Stimulated activated memory B cell treated with anti-CD40 and anti-IgM and Interleukin-4, amounts not matched to agents 10 μg/mL and 1 μg/mL and 100 μg/mL, for 72 hours (primary cell): ENCODE results near the gene REEP5.
A peak's percentile ranks its signal among the peaks of the same experiment; 100 is the strongest.
"Not testable (repeated sequence)": the region's sequence is repeated elsewhere in the genome, so short reads cannot be mapped to it uniquely, and the experiment has no call there.

Experiments
- ATAC-seq: fragments of 150-1000 bp; cut with Tn5 transposase; 2 replicates; pipeline ENCODE4 v1.10.0; 2021
- H3K27ac Mint-ChIP-seq: one replicate; pipeline ENCODE4 v1.8.0; 2022; ENCODE audit warnings: mild to moderate bottlenecking, mixed read lengths
- H3K27me3 Mint-ChIP-seq: one replicate; pipeline ENCODE4 v1.8.0; 2022; ENCODE audit warnings: mixed read lengths
- H3K36me3 Mint-ChIP-seq: one replicate; pipeline ENCODE4 v1.8.0; 2022; ENCODE audit warnings: mixed read lengths
- H3K4me1 Mint-ChIP-seq: one replicate; pipeline ENCODE4 v1.8.0; 2022; ENCODE audit warnings: mixed read lengths
- H3K4me3 Mint-ChIP-seq: one replicate; pipeline ENCODE4 v1.8.0; 2022; ENCODE audit warnings: mild to moderate bottlenecking, moderate library complexity, mixed read lengths
- H3K9me3 Mint-ChIP-seq: one replicate; pipeline ENCODE4 v1.8.0; 2022; ENCODE audit warnings: mixed read lengths

The REEP5 gene

GRCh38 chr5:112880219-112880964, 41.6 kb downstream of the REEP5 start:
- no peak for ATAC-seq
- Mint-ChIP-seq H3K4me1 (peaks cover 20% of the 10 kb centered on the region), H3K36me3 (peaks cover 15% of the 10 kb centered on the region), H3K27ac (no peak overlapping the region), H3K9me3 (no peaks in the 10 kb centered on the region), H3K27me3 (no peaks in the 10 kb centered on the region), H3K4me3 (no peak overlapping the region)

- H3K9me3 Mint-ChIP-seq: no peaks in the 10 kb centered on the region
- peak; percentile 84 for ATAC-seq
- H3K36me3 Mint-ChIP-seq: peaks cover 15% of the 10 kb centered on the region
- peak overlapping the region; percentile 78 for H3K27ac Mint-ChIP-seq
- no peaks in the 10 kb centered on the region for H3K27me3 Mint-ChIP-seq
- H3K4me1 Mint-ChIP-seq: peaks cover 20% of the 10 kb centered on the region
- peak overlapping the region; percentile 5 for H3K4me3 Mint-ChIP-seq
Measured at GRCh38 chr5:112878760-112879159, 43.3 kb downstream of the REEP5 start.

GRCh38 chr5:112878101-112878500, 43.9 kb downstream of the REEP5 start:
- Mint-ChIP-seq H3K9me3 (no peaks in the 10 kb centered on the region), H3K27me3 (no peaks in the 10 kb centered on the region), H3K27ac (peak overlapping the region; percentile 78), H3K36me3 (peaks cover 15% of the 10 kb centered on the region), H3K4me3 (no peak overlapping the region), H3K4me1 (peaks cover 20% of the 10 kb centered on the region)
- no peak for ATAC-seq

- Mint-ChIP-seq H3K27ac (no peak overlapping the region), H3K9me3 (no peaks in the 10 kb centered on the region), H3K4me1 (peaks cover 20% of the 10 kb centered on the region), H3K4me3 (no peak overlapping the region), H3K27me3 (no peaks in the 10 kb centered on the region), H3K36me3 (peaks cover 22% of the 10 kb centered on the region)
- no peak for ATAC-seq
Measured at GRCh38 chr5:112876362-112876761, 45.7 kb downstream of the REEP5 start.

GRCh38 chr5:112870966-112871365, 51.1 kb downstream of the REEP5 start:
- no peaks in the 10 kb centered on the region for H3K27me3 Mint-ChIP-seq
- H3K36me3 Mint-ChIP-seq: peaks cover 52% of the 10 kb centered on the region

GRCh38 chr5:112869948-112870347, 52.1 kb downstream of the REEP5 start:
- no peaks in the 10 kb centered on the region for H3K27me3 Mint-ChIP-seq
- peaks cover 52% of the 10 kb centered on the region for H3K36me3 Mint-ChIP-seq
- ATAC-seq: no peak
- H3K9me3 Mint-ChIP-seq: no peaks in the 10 kb centered on the region
- no peak overlapping the region for H3K4me3 Mint-ChIP-seq
- peak overlapping the region; percentile 48 for H3K27ac Mint-ChIP-seq
- H3K4me1 Mint-ChIP-seq: peaks cover 10% of the 10 kb centered on the region

More at GRCh38 chr5:112870966-112871365, 51.1 kb downstream of the REEP5 start:
- no peak overlapping the region for H3K27ac Mint-ChIP-seq
- ATAC-seq: no peak
- H3K4me1 Mint-ChIP-seq: peaks cover 10% of the 10 kb centered on the region
- H3K9me3 Mint-ChIP-seq: no peaks in the 10 kb centered on the region
- no peak overlapping the region for H3K4me3 Mint-ChIP-seq

- no peak for ATAC-seq
- Mint-ChIP-seq H3K27ac (peak overlapping the region; percentile 53), H3K4me3 (no peak overlapping the region), H3K4me1 (peaks cover 24% of the 10 kb centered on the region), H3K36me3 (peaks cover 52% of the 10 kb centered on the region), H3K27me3 (no peaks in the 10 kb centered on the region), H3K9me3 (no peaks in the 10 kb centered on the region)
Measured at GRCh38 chr5:112867411-112867810, 54.6 kb downstream of the REEP5 start.

GRCh38 chr5:112866739-112867138, 55.3 kb downstream of the REEP5 start:
- Mint-ChIP-seq H3K4me3 (no peak overlapping the region), H3K4me1 (peaks cover 27% of the 10 kb centered on the region), H3K9me3 (no peaks in the 10 kb centered on the region), H3K27ac (peak overlapping the region; percentile 53), H3K27me3 (no peaks in the 10 kb centered on the region), H3K36me3 (peaks cover 50% of the 10 kb centered on the region)
- no peak for ATAC-seq

- H3K27ac Mint-ChIP-seq: no peak overlapping the region
- H3K27me3 Mint-ChIP-seq: no peaks in the 10 kb centered on the region
- H3K4me1 Mint-ChIP-seq: peaks cover 36% of the 10 kb centered on the region
- peaks cover 40% of the 10 kb centered on the region for H3K36me3 Mint-ChIP-seq
- H3K4me3 Mint-ChIP-seq: no peak overlapping the region
- H3K9me3 Mint-ChIP-seq: no peaks in the 10 kb centered on the region
- no peak for ATAC-seq
Measured at GRCh38 chr5:112865128-112865527, 56.9 kb downstream of the REEP5 start.

- no peak overlapping the region for H3K4me3 Mint-ChIP-seq
- H3K9me3 Mint-ChIP-seq: no peaks in the 10 kb centered on the region
- peaks cover 36% of the 10 kb centered on the region for H3K4me1 Mint-ChIP-seq
- no peak overlapping the region for H3K27ac Mint-ChIP-seq
- no peak for ATAC-seq
- H3K36me3 Mint-ChIP-seq: peaks cover 27% of the 10 kb centered on the region
- H3K27me3 Mint-ChIP-seq: no peaks in the 10 kb centered on the region
Measured at GRCh38 chr5:112863549-112863948, 58.5 kb downstream of the REEP5 start.

- no peaks in the 10 kb centered on the region for H3K9me3 Mint-ChIP-seq
- ATAC-seq: no peak
- H3K27me3 Mint-ChIP-seq: no peaks in the 10 kb centered on the region
- H3K4me3 Mint-ChIP-seq: peak overlapping the region; percentile 95
- peak overlapping the region; percentile 98 for H3K27ac Mint-ChIP-seq
- H3K4me1 Mint-ChIP-seq: peaks cover 31% of the 10 kb centered on the region
- H3K36me3 Mint-ChIP-seq: peaks cover 13% of the 10 kb centered on the region
Measured at GRCh38 chr5:112862085-112862484, 59.9 kb downstream of the REEP5 start.

GRCh38 chr5:112861638-112861985, 60.4 kb downstream of the REEP5 start:
- Mint-ChIP-seq H3K36me3 (peaks cover 8% of the 10 kb centered on the region), H3K27me3 (peaks cover 1% of the 10 kb centered on the region), H3K4me1 (peaks cover 26% of the 10 kb centered on the region), H3K9me3 (no peaks in the 10 kb centered on the region), H3K4me3 (peak overlapping the region; percentile 95), H3K27ac (peak overlapping the region; percentile 98)
- no peak for ATAC-seq

GRCh38 chr5:112860929-112861637, 60.9 kb downstream of the REEP5 start, which contains the start of gene SRP19:
TSS of gene SRP19 (plus strand) at chr5:112861287. CDS start at chr5:112861377, 90 bp downstream.
- peaks cover 7% of the 10 kb centered on the region for H3K27me3 Mint-ChIP-seq
- ATAC-seq: peak; percentile 98
- peak within 1 kb of the TSS; percentile 95 for H3K4me3 Mint-ChIP-seq
- peaks cover 6% of the 10 kb centered on the region for H3K36me3 Mint-ChIP-seq
- peaks cover 26% of the 10 kb centered on the region for H3K4me1 Mint-ChIP-seq
- peaks cover 2% of the 10 kb centered on the region for H3K9me3 Mint-ChIP-seq
- peak within 1 kb of the TSS; percentile 98 for H3K27ac Mint-ChIP-seq

- Mint-ChIP-seq H3K27ac (peak overlapping the region; percentile 98), H3K4me3 (peak overlapping the region; percentile 95), H3K27me3 (peaks cover 12% of the 10 kb centered on the region), H3K4me1 (peaks cover 26% of the 10 kb centered on the region)
- not testable (repeated sequence) for H3K9me3 Mint-ChIP-seq, H3K36me3 Mint-ChIP-seq, ATAC-seq
Measured at GRCh38 chr5:112860571-112860928, 61.5 kb downstream of the REEP5 start.

- Mint-ChIP-seq H3K27ac (no peak overlapping the region), H3K4me3 (no peak overlapping the region), H3K4me1 (peaks cover 17% of the 10 kb centered on the region), H3K27me3 (peaks cover 26% of the 10 kb centered on the region), H3K9me3 (peaks cover 14% of the 10 kb centered on the region), H3K36me3 (peaks cover 12% of the 10 kb centered on the region)
- ATAC-seq: no peak
Measured at GRCh38 chr5:112857866-112858265, 64.2 kb downstream of the REEP5 start.

- no peak for ATAC-seq
- H3K27me3 Mint-ChIP-seq: peaks cover 26% of the 10 kb centered on the region
- H3K27ac Mint-ChIP-seq: no peak overlapping the region
- H3K9me3 Mint-ChIP-seq: peaks cover 14% of the 10 kb centered on the region
- no peak overlapping the region for H3K4me3 Mint-ChIP-seq
- H3K4me1 Mint-ChIP-seq: no peaks in the 10 kb centered on the region
- peaks cover 12% of the 10 kb centered on the region for H3K36me3 Mint-ChIP-seq
Measured at GRCh38 chr5:112854651-112855050, 67.4 kb downstream of the REEP5 start.
